ENCODE data around the gene PHYHIPL.
A peak's percentile ranks its signal among the peaks of the same experiment; 100 is the strongest.

Gene PHYHIPL

DNA sequence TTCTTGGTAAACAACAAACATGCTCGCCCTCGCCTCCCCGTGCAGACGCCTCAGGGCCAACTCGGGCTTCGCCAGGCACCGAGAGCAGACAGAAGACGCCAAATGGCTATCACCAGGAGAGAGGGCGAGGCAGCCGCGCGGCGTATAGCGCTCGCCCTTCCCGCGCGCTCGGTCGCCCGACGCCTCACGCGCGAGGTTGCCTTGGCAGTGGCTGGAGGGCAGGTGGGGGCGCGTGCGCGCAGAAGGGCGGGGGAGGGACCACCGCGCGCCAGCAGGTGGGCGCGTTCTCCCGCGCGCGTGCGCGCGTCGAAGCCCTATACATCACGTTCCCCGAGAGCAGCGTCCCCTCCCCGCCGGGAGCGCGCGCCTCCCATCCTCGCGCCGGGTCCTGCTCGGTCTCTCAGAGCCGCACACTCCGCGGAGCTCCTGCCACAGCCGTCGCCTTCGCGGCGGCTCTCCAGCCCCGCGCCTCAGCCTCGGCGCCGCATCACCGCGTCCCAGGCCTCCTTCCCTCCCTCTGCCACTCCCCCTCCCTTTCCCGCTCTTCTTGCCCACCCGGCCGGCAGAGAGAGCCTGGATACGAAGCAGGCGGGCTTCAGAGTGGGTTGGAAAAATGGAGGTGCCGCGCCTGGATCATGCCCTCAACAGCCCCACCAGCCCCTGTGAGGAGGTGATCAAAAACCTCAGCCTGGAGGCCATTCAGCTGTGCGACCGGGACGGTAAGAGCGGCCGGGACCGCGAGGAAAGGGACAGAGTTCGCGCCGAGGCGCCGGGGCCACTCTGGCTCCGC is at the start of gene PHYHIPL:
PHYHIPL (plus strand) TSS at position 403 of the 790 bp plus-strand sequence; CDS start at position 614, 211 bp downstream.
- peak; percentile 7 for DNase-seq (ENCODE audit: low spot score)

- DNase-seq (ENCODE audit: low spot score): no peak
These were observed 49.5 kb upstream of the PHYHIPL start for GRCh38 chr10:59126991-59127390.

DNA sequence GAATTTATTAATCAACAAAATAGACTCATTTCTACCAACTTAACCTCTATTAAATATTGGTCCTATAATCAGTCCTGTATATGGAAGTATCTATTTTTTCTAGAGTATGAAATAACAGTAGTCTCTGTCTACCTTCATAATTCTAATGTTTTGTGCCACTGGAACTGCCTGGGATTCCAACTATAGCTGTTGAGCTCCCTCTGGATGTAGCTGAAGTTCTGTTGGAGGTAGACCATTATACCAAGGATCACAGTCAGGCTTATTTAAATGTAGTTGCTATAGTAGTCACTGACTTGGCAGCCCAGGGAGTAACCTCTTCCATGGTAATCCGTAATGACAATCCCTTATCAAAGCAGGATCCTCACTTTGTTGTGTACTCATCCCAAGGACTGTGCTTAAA is 48.5 kb upstream of the PHYHIPL start:
- DNase-seq (ENCODE audit: low spot score): no peak

DNA sequence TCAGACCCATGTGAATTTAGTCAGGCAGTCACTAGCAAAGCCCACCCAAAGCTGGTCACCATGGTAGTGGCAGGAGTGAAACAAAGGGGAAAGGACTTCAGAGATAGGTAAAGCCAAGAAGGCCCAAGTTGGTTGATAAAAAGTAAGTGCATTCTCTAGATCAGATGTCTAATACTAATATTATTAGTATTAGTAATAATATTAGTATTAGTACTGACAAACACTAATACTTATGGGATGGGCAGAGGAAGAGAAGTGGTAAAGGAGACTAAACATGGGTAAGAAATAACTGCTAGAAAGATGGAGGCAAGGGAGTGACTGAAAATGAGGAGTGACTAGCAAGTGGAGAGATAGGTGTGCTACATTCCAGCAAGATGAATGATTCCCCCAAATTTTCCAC is 46.6 kb upstream of the PHYHIPL start:
- DNase-seq (ENCODE audit: low spot score): no peak

DNA sequence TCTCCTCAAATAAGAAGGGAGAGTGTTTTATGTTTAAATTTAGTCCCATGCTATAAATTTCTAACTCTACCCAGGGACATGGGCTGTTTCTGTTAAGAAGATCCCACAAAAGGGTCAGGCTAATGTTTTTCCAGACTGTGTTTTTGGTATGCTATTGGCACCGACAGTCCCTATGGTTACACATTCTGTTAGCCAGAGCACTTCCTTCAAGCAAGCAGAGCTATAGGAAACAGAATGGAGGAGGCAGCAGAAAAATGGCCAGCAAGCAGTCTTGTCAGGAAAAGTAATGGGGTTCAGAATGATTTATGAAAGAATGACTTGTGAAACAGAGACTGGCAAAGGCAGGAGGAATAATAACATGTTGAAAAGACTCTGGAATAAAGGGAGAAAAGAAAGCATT is 44.8 kb upstream of the PHYHIPL start:
- no peak for DNase-seq (ENCODE audit: low spot score)

DNA sequence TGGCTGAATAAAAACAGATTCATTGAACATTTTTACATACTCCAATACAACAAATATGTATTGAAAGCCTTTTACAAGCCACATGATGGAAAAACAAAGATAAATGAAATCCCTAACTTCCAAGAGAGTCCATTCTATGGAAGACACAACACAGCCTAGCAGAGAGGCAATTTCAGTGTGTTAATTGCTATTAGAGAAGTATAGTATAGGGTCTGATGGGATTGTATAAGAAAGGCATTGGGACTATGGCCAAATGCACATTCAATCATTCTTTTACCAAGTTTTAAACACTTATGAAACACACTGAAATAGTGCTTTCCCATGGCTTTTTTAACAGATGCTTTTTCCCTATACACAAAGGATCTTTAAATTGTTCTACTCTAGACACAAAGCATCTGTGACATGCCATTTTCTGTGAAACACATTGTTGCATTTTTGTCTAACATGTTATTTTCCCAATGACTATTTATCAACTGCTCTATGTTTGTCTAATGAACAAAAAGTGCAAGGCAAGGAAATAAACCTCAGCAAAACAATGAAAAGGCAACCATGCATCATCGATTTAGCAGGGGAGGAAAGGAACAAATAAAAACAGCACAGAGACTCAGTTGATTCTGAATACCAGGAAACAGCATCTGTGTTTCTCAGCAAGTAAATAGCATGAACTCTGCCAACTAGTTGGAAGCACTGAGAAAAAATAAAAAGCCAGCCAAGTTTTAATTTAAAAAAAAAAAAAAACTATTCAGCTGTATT is 42.4 kb upstream of the PHYHIPL start:
- DNase-seq (ENCODE audit: low spot score): no peak

GRCh38 chr10:59134785-59135184 is 41.7 kb upstream of the PHYHIPL start:
- no peak for DNase-seq (ENCODE audit: low spot score)

- no peak for DNase-seq (ENCODE audit: low spot score)
These were observed 41.2 kb upstream of the PHYHIPL start for GRCh38 chr10:59135275-59135674.

- DNase-seq (ENCODE audit: low spot score): no peak
These were observed 38.4 kb upstream of the PHYHIPL start for GRCh38 chr10:59138052-59138451.

GRCh38 chr10:59143544-59143943 is 32.9 kb upstream of the PHYHIPL start:
- no peak for DNase-seq (ENCODE audit: low spot score)

- DNase-seq (ENCODE audit: low spot score): no peak
These were observed 27.7 kb upstream of the PHYHIPL start for GRCh38 chr10:59148701-59149100.

GRCh38 chr10:59155556-59155955 is 20.9 kb upstream of the PHYHIPL start:
- DNase-seq (ENCODE audit: low spot score): no peak

DNA sequence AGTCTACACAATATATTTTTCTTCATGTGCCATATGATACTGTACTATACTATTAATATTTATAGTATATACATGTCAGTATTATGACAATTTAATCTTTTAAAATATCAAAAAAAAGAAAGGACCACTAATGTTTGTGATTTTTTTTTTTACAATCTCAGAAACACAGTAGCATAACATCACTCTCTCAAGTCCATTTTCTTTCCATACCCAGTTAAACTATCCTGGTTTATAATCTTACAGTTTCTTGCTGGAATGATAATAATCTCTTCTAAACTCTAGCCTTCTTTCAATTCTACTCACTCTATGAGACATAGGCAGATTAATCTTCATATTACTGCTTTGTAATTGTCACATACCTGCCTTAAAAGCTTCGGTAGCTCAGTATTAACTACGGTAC is 8.9 kb upstream of the PHYHIPL start:
- no peak for DNase-seq (ENCODE audit: low spot score)

DNA sequence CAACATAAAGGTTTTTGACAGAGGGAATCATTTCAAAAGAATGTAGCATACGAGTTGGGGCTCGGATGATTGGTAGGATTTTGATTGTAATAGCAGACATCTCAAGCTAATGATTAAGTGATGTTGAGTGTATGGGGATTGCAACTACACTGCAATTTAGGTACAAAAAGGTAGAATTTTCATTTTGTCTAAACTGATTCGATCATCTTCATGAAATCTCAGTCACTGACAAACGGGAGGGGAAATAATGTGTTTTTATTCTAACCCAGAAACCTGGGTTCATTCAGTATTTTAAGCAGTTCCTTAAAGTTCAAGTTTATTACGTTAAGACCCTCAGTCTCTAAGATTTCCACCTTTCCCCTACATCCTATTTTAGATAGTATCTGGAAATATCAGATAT is 3.9 kb upstream of the PHYHIPL start:
- DNase-seq (ENCODE audit: low spot score): no peak

DNA sequence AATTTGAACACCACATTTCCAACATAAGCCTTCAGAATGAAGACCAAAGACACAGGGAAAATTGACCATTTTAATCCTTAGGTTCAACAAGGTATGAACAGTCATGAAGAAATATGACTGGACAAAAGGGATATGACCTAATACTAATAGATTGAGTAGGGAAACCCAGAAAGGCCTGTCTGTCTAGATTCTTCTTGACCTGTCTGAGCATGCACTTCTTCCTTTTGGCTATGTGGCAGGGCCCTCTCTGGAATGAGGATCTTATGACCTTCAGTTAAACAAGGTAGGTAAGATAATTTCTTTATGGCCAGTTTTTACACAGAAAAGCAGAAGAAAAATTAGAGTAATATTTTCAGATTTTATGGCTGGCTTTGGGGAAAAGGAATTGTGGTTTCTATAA is 3.0 kb upstream of the PHYHIPL start:
- no peak for DNase-seq (ENCODE audit: low spot score)

DNA sequence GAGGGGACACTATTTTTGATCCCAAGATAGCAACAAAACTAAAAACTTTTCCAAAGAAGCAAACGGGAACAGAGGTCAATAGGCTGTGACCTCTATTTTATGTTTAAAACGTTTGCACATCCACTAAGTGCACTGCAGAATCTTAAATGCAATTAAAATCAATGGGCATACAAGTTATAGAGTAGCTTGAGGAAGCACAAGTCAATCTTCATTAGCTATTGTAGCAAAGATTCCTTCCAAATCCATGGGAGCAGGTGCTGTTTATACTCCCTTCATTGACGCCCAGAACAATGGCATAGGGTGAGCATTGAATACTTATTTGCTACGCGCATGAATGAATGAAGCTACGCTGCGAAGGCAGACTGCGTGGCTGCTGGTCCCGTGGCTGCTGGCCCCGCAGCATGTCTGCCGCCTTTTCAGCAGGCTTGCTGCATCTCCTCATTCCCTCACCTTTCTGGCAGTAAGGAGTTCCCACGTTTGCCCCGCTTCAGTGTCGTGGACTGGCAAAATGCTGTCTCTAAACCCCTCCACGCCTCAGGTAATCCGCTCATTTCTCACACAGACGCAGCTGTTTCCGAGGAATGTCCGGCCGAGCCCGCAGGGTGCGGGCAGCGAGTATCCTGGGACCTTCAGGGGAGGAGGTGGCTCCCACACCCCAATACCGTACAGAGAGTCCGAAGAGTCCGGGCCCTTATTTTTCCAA is 754 bp upstream of the PHYHIPL start:
- no peak for DNase-seq (ENCODE audit: low spot score)

DNA sequence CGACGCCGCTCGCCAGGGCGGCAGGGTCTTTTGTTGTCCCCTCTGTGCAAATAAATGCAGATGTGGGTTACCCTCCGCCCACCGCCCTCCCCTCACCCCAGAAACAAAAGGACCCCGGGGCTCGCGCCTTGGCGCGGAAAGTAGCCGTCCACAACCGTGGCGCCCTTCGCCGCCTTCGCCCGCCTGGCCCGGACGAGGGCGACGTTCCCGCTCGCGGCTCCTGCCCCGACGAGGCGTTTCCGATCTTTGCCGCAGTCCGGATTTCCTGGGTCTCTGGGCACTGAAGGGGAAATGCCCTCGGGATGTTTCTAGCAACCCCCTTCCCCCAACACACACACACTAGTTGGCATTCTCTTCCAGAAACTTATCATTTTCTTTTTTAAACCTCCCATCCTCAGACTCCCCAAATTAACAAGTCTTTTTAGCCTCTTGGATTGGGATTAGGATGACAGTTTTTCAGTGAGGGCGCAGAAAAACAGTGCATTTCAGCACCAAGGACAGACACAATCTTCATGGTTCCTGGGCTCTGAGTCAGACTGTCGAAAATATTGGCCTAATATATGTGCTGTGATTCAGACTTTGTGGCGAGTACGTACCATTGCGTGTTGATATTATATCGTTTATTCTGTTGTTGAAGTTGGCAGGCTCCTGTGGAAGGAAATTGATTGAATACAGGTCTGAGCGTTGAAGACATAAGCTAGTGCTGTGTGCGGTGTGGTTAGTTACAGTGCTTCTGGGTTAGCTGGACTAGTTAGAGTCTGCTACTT is 771 bp downstream of the PHYHIPL start:
- peak; percentile 80 for DNase-seq (ENCODE audit: low spot score)

DNA sequence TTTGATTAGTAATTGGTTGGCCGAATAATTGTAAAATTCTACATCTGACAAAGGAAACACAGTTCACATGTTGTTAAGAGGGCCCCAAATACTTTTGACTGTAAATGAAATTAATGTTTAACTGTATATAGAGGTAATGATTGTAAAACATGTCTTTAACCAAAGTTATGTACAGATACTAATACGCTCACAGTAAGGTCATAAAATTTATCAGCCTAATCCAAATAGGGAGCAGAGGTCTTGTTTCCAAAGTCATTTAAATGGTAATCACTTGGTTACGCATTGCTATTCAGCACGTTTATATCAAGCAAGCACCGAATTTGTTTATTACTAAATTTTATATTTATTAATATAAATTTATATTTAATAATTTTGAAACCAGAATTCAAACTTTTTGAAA is 1.4 kb downstream of the PHYHIPL start:
- no peak for DNase-seq (ENCODE audit: low spot score)

GRCh38 chr10:59179068-59179467 is 2.6 kb downstream of the PHYHIPL start:
- DNase-seq (ENCODE audit: low spot score): no peak

- no peak for DNase-seq (ENCODE audit: low spot score)
These were observed 4.3 kb downstream of the PHYHIPL start for GRCh38 chr10:59180689-59181270.

- peak; percentile 60 for DNase-seq (ENCODE audit: low spot score)
These were observed 5.2 kb downstream of the PHYHIPL start for GRCh38 chr10:59181668-59182067.

DNA sequence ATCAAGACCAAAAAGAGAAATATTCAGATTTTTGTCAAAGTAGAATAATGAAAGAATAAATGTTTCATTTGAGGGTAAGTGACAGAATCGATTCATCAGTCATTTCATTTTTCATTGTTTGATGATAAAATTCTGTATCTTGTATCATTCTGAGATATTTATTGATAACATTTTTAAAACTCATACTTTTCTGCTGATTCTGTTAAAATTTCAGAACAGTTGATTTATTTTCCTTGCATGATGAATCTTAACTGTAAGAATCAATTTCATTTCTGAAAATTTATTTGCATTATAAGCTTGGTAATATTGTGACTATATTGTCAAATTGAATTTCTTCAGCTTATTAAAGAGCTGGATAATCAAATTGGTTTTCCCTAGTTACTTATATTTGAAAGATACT is 13.9 kb downstream of the PHYHIPL start:
- no peak for DNase-seq (ENCODE audit: low spot score)

Data from GM03348 (cell line).